ENCODE measurements around the gene SECTM1. TPM values are rescaled to one million over a fixed set of nuclear protein-coding genes. Genes with fewer than 3 reads are reported as not detected.

SECTM1 gene
- total and polyA plus RNA-seq, 9 of the 15 experiments (the other 6 are each of a cell fraction or from before 2014, with no cell fraction given): 0.11 to 0.46 (median 0.18) TPM; not detected in 6

- FAIRE-seq (no peak), DNase-seq (ENCODE audit: extremely low read depth in 1 of 4, low spot score in 3 of 4) (no peak), ATAC-seq (no peak)
- 95% methylated on average over 9 of the region's 20 CpGs for WGBS (ENCODE audit: insufficient coverage, low coverage, missing lambda C conversion rate)
- Histone ChIP-seq H3K4me2 (ENCODE audit: insufficient read depth, low read length) (no peak overlapping the region), H4K20me1 (replicated peaks; ENCODE audit: control insufficient read depth, insufficient read depth, low read length) (no peaks in the 10 kb centered on the region), H3K27me3 (ENCODE audit: control insufficient read depth in 2 of 2, insufficient read depth in 2 of 2, low read length in 2 of 2) (no peaks in the 10 kb centered on the region), H3K27ac (ENCODE audit: extremely low read depth, low read depth, low read length) (no peak overlapping the region), H2AFZ (ENCODE audit: low read depth, low read length) (no peak overlapping the region), H3K9me3 (replicated peaks; ENCODE audit: control insufficient read depth, insufficient read depth, low read depth, low read length) (peaks cover 10% of the 10 kb centered on the region), H3K9ac (ENCODE audit: insufficient read depth in 1 of 2, low read depth in 2 of 2, low read length in 2 of 2) (no peak overlapping the region), H3K9me1 (ENCODE audit: control insufficient read depth, insufficient read depth, low read length) (no peaks in the 10 kb centered on the region), H3K4me3 (no peak overlapping the region), H3K36me3 (ENCODE audit: control insufficient read depth, insufficient read depth, low read length) (no peaks in the 10 kb centered on the region), H3K79me2 (ENCODE audit: control insufficient read depth, insufficient read depth, low read length) (no peaks in the 10 kb centered on the region), H3K4me1 (replicated peaks in 1 of 2; ENCODE audit: control insufficient read depth in 2 of 2, insufficient read depth in 2 of 2, low read length in 2 of 2) (peaks cover 21 to 97% of the 10 kb centered on the region in 2 experiments)
- in situ Hi-C loops (cut with MboI): no loop called here
- BruUV-seq (replicated peaks): no TSS peak
- TF ChIP-seq FUS (optimal IDR thresholded peaks at IDR 0.05; ENCODE audit: low read depth, low read length): no peak
- no peak for TF ChIP-seq ZNF282 (CRISPR knock-in tag; IDR thresholded peaks at IDR 0.05)
- TF ChIP-seq CREBBP (IDR thresholded peaks at IDR 0.05; ENCODE audit: low read depth, low read length): no peak
- no peak for TF ChIP-seq NCOA4 (IDR thresholded peaks at IDR 0.05; ENCODE audit: partially characterized antibody)
- TF ChIP-seq SP2 (IDR thresholded peaks at IDR 0.05; ENCODE audit: extremely low read depth, low read depth, low read length, poor library complexity, severe bottlenecking): no peak
- no peak for TF ChIP-seq ZNF280A (IDR thresholded peaks at IDR 0.05; ENCODE audit: low read depth, partially characterized antibody)
- no peak for TF ChIP-seq ZFP1 (CRISPR knock-in tag; IDR thresholded peaks at IDR 0.05)
- no peak for TF ChIP-seq ZC3H4 (CRISPR knock-in tag; IDR thresholded peaks at IDR 0.05; ENCODE audit: borderline replicate concordance)
- no peak for TF ChIP-seq THRA (IDR thresholded peaks at IDR 0.05)
- no peak for TF ChIP-seq RBM25 (IDR thresholded peaks at IDR 0.05; ENCODE audit: low read depth, low read length, severe bottlenecking)
- no peak for TF ChIP-seq HDGF (IDR thresholded peaks at IDR 0.05)
- no peak for TF ChIP-seq JUN (IDR thresholded peaks at IDR 0.05; ENCODE audit: borderline replicate concordance, low read depth, low read length)
- no peak for TF ChIP-seq JUN (CRISPR knock-in tag; IDR thresholded peaks at IDR 0.05; ENCODE audit: borderline replicate concordance)
- TF ChIP-seq BCOR (IDR thresholded peaks at IDR 0.05): no peak
- no peak for TF ChIP-seq ZNF408 (CRISPR knock-in tag; IDR thresholded peaks at IDR 0.05; ENCODE audit: low read depth)
- TF ChIP-seq EP300 (IDR thresholded peaks at IDR 0.05; ENCODE audit: low read length): no peak
- TF ChIP-seq PHF8 (IDR thresholded peaks at IDR 0.05; ENCODE audit: borderline replicate concordance, low read length): no peak
- no peak for TF ChIP-seq SIRT6 (IDR thresholded peaks at IDR 0.05; ENCODE audit: low read depth, low read length)
- no peak for TF ChIP-seq WHSC1 (IDR thresholded peaks at IDR 0.05; ENCODE audit: low read length)
- intact Hi-C loops (cut with micrococcal nuclease): no loop called here
- ChIA-PET CTCF (ENCODE audit: low intra/inter-chr PET ratio) (no interaction called here), POLR2A (interaction anchor here (0.6 kb wide), 1 partner anchor 1698 kb away, joined by 3 read pairs; no protein-coding TSS in a partner anchor)
Measured at GRCh38 chr17:82318169-82318498, 15.4 kb downstream of the SECTM1 start.
